ENCODE results near the gene PTH2R. TPM values are rescaled to one million over a fixed set of nuclear protein-coding genes. Genes with fewer than 3 reads are reported as not detected.

PTH2R gene
- total RNA-seq, 1 experiment from 2014 or later: 0.48 TPM

DNA sequence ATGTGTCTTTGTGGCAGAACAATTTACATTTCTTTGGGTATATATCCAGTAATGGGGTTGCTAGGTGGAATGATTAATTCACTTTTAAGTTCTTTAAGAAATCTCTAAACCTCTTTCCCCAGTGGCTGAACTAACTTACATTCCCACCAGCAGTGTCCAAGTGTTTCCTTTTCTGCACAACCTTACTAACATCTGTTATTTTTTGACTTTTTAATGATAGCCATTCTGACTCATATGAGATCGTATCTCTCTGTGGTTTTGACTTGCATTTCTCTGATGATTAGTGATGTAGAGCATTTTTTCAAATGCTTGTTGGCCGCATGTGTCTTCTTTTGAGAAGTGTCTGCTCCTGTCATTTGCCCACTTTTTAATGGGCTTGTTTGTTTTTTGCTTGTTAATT is 43.1 kb upstream of the PTH2R start:
- Mint-ChIP-seq H3K4me3 (no peak overlapping the region), H3K36me3 (peaks cover 24% of the 10 kb centered on the region), H3K9me3 (peaks cover 30% of the 10 kb centered on the region), H3K27ac (no peak overlapping the region), H3K27me3 (ENCODE audit: low read depth) (no peaks in the 10 kb centered on the region; the same call in 1 of the 2 replicates), H3K4me1 (peaks cover 10% of the 10 kb centered on the region)
- ChIA-PET POLR2A (no interaction called here), CTCF (no interaction called here)
- TF ChIP-seq, protein P1, sequence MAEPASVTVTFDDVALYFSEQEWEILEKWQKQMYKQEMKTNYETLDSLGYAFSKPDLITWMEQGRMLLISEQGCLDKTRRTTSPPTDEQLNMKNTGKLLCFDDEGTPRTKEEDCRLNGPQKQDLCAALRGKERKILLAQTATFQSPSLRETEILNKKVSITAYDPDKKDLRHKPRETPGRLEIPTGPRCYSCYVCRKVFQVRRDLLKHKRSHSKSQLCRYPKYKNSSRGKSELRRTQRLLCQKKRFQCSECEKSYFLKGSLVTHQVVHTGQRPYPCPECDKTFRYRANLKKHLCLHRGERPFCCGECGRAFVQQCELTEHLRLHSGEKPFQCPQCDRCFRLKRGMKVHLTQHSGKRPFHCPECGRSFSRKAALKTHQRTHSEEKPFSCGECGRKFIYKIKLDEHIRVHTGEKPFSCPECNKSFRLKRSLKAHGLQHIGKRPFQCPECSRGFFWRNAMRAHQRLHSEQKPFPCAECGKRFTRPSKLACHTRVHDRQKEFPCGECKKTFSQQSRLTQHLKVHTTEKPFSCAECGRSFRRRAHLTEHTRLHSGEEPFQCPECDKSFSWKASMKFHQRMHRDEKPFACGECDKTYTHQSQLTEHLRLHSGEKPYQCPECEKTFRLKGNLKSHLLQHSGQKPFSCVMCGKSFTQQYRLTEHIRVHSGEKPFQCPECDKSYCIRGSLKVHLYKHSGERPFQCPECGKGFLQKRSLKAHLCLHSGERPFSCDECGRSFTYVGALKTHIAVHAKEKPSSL (CRISPR knock-in tag; conservative IDR thresholded peaks at IDR 0.05): no peak
- TF ChIP-seq TEAD4 (CRISPR knock-in tag; IDR thresholded peaks at IDR 0.05) (no peak), TCF7 (CRISPR knock-in tag; IDR thresholded peaks at IDR 0.05; ENCODE audit: low read depth) (no peak), ATF1 (CRISPR knock-in tag; IDR thresholded peaks at IDR 0.05) (no peak)
- ATAC-seq (no peak), DNase-seq (ENCODE audit: low spot score) (no peak)

DNA sequence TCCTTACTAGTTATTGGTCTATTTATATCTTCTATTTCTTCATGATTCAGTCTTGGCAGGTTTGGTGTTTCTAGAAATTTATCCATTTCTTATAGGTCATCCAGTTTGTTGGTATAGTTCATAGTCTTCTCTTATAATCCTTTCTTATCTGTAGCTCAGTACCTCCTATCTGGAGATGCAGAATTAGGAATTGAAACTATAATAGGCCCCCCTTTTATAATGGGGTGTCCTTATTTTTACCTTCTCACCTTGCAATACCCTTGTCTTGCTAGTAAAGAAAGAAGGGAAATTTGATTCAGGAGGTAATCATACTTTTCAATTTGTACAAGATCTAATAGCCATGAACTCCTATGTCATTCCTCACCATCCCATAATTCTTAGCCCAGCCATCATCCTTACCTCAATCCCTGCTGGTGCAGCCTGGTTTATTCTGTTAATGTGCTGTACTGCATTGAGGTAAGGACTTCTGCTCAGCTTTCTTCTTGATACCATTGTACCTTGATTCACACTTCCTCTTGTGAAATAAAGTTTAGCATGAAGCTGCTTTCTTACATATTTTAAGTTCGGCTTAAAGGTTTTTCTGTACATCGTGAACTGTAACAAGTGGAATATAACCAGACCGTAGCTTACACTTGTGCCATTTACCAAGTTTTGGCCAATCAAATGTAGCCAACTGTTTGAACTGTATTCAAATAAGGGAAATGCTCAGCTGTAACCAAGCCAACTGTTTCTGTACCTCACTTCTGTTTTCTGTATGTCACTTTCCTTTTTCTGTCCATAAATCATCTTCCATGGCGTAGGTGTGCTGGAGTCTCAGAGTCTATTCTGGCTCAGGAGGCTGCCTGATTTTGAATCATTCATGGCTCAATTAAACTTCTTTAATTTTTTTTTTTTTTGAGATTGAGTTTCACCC is 40.1 kb upstream of the PTH2R start:
- Mint-ChIP-seq H3K9me3 (peaks cover 25% of the 10 kb centered on the region), H3K36me3 (peaks cover 14% of the 10 kb centered on the region), H3K4me1 (peaks cover 5% of the 10 kb centered on the region; the same call in 1 of the 2 replicates), H3K4me3 (no peak overlapping the region), H3K27ac (no peak overlapping the region), H3K27me3 (ENCODE audit: low read depth) (no peaks in the 10 kb centered on the region; the same call in 1 of the 2 replicates)
- no peak for DNase-seq (ENCODE audit: low spot score)
- CTCF ChIA-PET: no interaction called here
- ATAC-seq: no peak
- POLR2A ChIA-PET: interaction anchor here (0.6 kb wide), 1 partner anchor 629 kb away, joined by 4 read pairs; no protein-coding TSS in a partner anchor
- TF ChIP-seq ZNF317 (CRISPR knock-in tag; IDR thresholded peaks at IDR 0.05; ENCODE audit: borderline replicate concordance, low read depth) (no peak), OVOL2 (CRISPR knock-in tag; IDR thresholded peaks at IDR 0.05; ENCODE audit: borderline replicate concordance) (no peak), ZNF263 (CRISPR knock-in tag; IDR thresholded peaks at IDR 0.05; ENCODE audit: low read depth) (no peak), ZNF396 (CRISPR knock-in tag; IDR thresholded peaks at IDR 0.05; ENCODE audit: borderline replicate concordance) (no peak), SP1 (CRISPR knock-in tag; conservative IDR thresholded peaks at IDR 0.05) (no peak), NR1H2 (CRISPR knock-in tag; IDR thresholded peaks at IDR 0.05) (no peak), KAT7 (CRISPR knock-in tag; IDR thresholded peaks at IDR 0.05; ENCODE audit: borderline replicate concordance) (no peak), HMGA2 (CRISPR knock-in tag; IDR thresholded peaks at IDR 0.05) (no peak), CBFB (CRISPR knock-in tag; IDR thresholded peaks at IDR 0.05; ENCODE audit: low read depth) (no peak), CREB1 (CRISPR knock-in tag; IDR thresholded peaks at IDR 0.05) (no peak)
- TF ChIP-seq, protein P2, sequence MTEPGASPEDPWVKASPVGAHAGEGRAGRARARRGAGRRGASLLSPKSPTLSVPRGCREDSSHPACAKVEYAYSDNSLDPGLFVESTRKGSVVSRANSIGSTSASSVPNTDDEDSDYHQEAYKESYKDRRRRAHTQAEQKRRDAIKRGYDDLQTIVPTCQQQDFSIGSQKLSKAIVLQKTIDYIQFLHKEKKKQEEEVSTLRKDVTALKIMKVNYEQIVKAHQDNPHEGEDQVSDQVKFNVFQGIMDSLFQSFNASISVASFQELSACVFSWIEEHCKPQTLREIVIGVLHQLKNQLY (CRISPR knock-in tag; IDR thresholded peaks at IDR 0.05): no peak
- TF ChIP-seq, protein P3, sequence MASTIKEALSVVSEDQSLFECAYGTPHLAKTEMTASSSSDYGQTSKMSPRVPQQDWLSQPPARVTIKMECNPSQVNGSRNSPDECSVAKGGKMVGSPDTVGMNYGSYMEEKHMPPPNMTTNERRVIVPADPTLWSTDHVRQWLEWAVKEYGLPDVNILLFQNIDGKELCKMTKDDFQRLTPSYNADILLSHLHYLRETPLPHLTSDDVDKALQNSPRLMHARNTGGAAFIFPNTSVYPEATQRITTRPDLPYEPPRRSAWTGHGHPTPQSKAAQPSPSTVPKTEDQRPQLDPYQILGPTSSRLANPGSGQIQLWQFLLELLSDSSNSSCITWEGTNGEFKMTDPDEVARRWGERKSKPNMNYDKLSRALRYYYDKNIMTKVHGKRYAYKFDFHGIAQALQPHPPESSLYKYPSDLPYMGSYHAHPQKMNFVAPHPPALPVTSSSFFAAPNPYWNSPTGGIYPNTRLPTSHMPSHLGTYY (CRISPR knock-in tag; IDR thresholded peaks at IDR 0.05): no peak
- TF ChIP-seq, protein P4, sequence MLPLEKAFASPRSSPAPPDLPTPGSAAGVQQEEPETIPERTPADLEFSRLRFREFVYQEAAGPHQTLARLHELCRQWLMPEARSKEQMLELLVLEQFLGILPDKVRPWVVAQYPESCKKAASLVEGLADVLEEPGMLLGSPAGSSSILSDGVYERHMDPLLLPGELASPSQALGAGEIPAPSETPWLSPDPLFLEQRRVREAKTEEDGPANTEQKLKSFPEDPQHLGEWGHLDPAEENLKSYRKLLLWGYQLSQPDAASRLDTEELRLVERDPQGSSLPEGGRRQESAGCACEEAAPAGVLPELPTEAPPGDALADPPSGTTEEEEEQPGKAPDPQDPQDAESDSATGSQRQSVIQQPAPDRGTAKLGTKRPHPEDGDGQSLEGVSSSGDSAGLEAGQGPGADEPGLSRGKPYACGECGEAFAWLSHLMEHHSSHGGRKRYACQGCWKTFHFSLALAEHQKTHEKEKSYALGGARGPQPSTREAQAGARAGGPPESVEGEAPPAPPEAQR (CRISPR knock-in tag; IDR thresholded peaks at IDR 0.05): no peak
- TF ChIP-seq, protein P5, sequence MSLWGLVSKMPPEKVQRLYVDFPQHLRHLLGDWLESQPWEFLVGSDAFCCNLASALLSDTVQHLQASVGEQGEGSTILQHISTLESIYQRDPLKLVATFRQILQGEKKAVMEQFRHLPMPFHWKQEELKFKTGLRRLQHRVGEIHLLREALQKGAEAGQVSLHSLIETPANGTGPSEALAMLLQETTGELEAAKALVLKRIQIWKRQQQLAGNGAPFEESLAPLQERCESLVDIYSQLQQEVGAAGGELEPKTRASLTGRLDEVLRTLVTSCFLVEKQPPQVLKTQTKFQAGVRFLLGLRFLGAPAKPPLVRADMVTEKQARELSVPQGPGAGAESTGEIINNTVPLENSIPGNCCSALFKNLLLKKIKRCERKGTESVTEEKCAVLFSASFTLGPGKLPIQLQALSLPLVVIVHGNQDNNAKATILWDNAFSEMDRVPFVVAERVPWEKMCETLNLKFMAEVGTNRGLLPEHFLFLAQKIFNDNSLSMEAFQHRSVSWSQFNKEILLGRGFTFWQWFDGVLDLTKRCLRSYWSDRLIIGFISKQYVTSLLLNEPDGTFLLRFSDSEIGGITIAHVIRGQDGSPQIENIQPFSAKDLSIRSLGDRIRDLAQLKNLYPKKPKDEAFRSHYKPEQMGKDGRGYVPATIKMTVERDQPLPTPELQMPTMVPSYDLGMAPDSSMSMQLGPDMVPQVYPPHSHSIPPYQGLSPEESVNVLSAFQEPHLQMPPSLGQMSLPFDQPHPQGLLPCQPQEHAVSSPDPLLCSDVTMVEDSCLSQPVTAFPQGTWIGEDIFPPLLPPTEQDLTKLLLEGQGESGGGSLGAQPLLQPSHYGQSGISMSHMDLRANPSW (CRISPR knock-in tag; conservative IDR thresholded peaks at IDR 0.05; ENCODE audit: low read depth): no peak
- TF ChIP-seq, protein P6, sequence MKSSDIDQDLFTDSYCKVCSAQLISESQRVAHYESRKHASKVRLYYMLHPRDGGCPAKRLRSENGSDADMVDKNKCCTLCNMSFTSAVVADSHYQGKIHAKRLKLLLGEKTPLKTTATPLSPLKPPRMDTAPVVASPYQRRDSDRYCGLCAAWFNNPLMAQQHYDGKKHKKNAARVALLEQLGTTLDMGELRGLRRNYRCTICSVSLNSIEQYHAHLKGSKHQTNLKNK (CRISPR knock-in tag; IDR thresholded peaks at IDR 0.05): no peak
- TF ChIP-seq, protein P7, sequence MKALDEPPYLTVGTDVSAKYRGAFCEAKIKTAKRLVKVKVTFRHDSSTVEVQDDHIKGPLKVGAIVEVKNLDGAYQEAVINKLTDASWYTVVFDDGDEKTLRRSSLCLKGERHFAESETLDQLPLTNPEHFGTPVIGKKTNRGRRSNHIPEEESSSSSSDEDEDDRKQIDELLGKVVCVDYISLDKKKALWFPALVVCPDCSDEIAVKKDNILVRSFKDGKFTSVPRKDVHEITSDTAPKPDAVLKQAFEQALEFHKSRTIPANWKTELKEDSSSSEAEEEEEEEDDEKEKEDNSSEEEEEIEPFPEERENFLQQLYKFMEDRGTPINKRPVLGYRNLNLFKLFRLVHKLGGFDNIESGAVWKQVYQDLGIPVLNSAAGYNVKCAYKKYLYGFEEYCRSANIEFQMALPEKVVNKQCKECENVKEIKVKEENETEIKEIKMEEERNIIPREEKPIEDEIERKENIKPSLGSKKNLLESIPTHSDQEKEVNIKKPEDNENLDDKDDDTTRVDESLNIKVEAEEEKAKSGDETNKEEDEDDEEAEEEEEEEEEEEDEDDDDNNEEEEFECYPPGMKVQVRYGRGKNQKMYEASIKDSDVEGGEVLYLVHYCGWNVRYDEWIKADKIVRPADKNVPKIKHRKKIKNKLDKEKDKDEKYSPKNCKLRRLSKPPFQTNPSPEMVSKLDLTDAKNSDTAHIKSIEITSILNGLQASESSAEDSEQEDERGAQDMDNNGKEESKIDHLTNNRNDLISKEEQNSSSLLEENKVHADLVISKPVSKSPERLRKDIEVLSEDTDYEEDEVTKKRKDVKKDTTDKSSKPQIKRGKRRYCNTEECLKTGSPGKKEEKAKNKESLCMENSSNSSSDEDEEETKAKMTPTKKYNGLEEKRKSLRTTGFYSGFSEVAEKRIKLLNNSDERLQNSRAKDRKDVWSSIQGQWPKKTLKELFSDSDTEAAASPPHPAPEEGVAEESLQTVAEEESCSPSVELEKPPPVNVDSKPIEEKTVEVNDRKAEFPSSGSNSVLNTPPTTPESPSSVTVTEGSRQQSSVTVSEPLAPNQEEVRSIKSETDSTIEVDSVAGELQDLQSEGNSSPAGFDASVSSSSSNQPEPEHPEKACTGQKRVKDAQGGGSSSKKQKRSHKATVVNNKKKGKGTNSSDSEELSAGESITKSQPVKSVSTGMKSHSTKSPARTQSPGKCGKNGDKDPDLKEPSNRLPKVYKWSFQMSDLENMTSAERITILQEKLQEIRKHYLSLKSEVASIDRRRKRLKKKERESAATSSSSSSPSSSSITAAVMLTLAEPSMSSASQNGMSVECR (CRISPR knock-in tag; IDR thresholded peaks at IDR 0.05; ENCODE audit: borderline replicate concordance): no peak
